Right kidney (tissue), 1 donor: ENCODE measurements around the gene FDX1.

Source experiments
- DNase-seq: peaks from one replicate; pipeline ENCODE4 v3.0.0-alpha.2; 2016

Gene FDX1

GRCh38 chr11:110465231-110465630 is 35.5 kb downstream of the FDX1 start:
- no peak for DNase-seq

GRCh38 chr11:110467556-110467955 is 37.8 kb downstream of the FDX1 start:
- DNase-seq: no peak

GRCh38 chr11:110468121-110468520 is 38.4 kb downstream of the FDX1 start:
- no peak for DNase-seq

- DNase-seq: no peak
Measured at GRCh38 chr11:110469127-110469526, 39.4 kb downstream of the FDX1 start.

- no peak for DNase-seq
Measured at GRCh38 chr11:110470716-110471115, 41.0 kb downstream of the FDX1 start.

GRCh38 chr11:110471371-110471770 is 41.6 kb downstream of the FDX1 start:
- DNase-seq: no peak

- no peak for DNase-seq
Measured at GRCh38 chr11:110472858-110473257, 43.1 kb downstream of the FDX1 start.

- DNase-seq: no peak
Measured at GRCh38 chr11:110473706-110474105, 44.0 kb downstream of the FDX1 start.

GRCh38 chr11:110474578-110474977 is 44.8 kb downstream of the FDX1 start:
- DNase-seq: no peak

GRCh38 chr11:110475671-110476070 is 45.9 kb downstream of the FDX1 start:
- no peak for DNase-seq

GRCh38 chr11:110478410-110478809 is 48.7 kb downstream of the FDX1 start:
- no peak for DNase-seq

GRCh38 chr11:110479108-110480101 is 49.7 kb downstream of the FDX1 start:
- no peak for DNase-seq

GRCh38 chr11:110481523-110481922 is 51.8 kb downstream of the FDX1 start:
- no peak for DNase-seq

- DNase-seq: no peak
Measured at GRCh38 chr11:110486156-110486555, 56.4 kb downstream of the FDX1 start.

- no peak for DNase-seq
Measured at GRCh38 chr11:110488446-110488845, 58.7 kb downstream of the FDX1 start.

GRCh38 chr11:110490886-110491285 is 61.1 kb downstream of the FDX1 start:
- DNase-seq: no peak

GRCh38 chr11:110491577-110492320 is 62.0 kb downstream of the FDX1 start:
- DNase-seq: no peak

GRCh38 chr11:110492321-110492685 is 62.6 kb downstream of the FDX1 start:
- no peak for DNase-seq

GRCh38 chr11:110493346-110493745 is 63.6 kb downstream of the FDX1 start:
- no peak for DNase-seq

GRCh38 chr11:110497231-110497978 is 67.7 kb downstream of the FDX1 start:
- DNase-seq: no peak

GRCh38 chr11:110501428-110501827 is 71.7 kb downstream of the FDX1 start:
- DNase-seq: no peak

- DNase-seq: no peak
Measured at GRCh38 chr11:110505528-110506284, 76.0 kb downstream of the FDX1 start.
